Fibroblast of lung (primary cell): Measurements from ENCODE around the gene NT5DC3. TPM values are rescaled to one million over a fixed set of nuclear protein-coding genes. Genes with fewer than 3 reads are reported as not detected.

Experiments used
- DNase-seq, 2 donors: peaks; one replicate each; pipeline versions ENCODE4 v3.0.0 to v3.0.0-alpha.2; 2010; ENCODE audit warnings: low read depth in 2 of 2
- H2AFZ ChIP-seq: 2 replicates; pipeline ENCODE4 v1.5.1; 2012; ENCODE audit warnings: low read length, control low read depth, inconsistent platforms
- H3K27ac ChIP-seq: 2 replicates; pipeline ENCODE4 v1.5.1; 2011; ENCODE audit warnings: low read length, control low read depth; ENCODE audit not compliant: insufficient read depth
- H3K27me3 ChIP-seq: 2 replicates; pipeline ENCODE4 v1.5.1; 2011; ENCODE audit warnings: mild to moderate bottlenecking, low read length; ENCODE audit not compliant: control insufficient read depth, insufficient read depth
- H3K36me3 ChIP-seq: 2 replicates; pipeline ENCODE4 v1.5.1; 2011; ENCODE audit warnings: low read length; ENCODE audit not compliant: control insufficient read depth, insufficient read depth
- H3K4me1 ChIP-seq: 2 replicates; pipeline ENCODE4 v1.5.1; 2011; ENCODE audit warnings: low read length; ENCODE audit not compliant: control insufficient read depth, insufficient read depth; ENCODE audit errors: extremely low read depth
- H3K4me2 ChIP-seq: 2 replicates; pipeline ENCODE4 v1.5.1; 2011; ENCODE audit warnings: low read length, control low read depth; ENCODE audit not compliant: insufficient read depth; ENCODE audit errors: extremely low read depth
- H3K4me3 ChIP-seq, 4 experiments: fragments of 200-600 bp in 1 of 4; sonication (generic) in 1 of 4; replicated peaks in 1 of 4; 2 replicates each; pipeline ENCODE4 v1.5.1; 2011 to 2016; ENCODE audit warnings: low read length in 4 of 4, low read depth in 3 of 4, mild to moderate bottlenecking in 3 of 4, control low read depth in 2 of 4, inconsistent platforms in 1 of 4, mixed read lengths in 1 of 4; ENCODE audit not compliant: insufficient read depth in 1 of 4; ENCODE audit errors: control extremely low read depth in 1 of 4
- H3K79me2 ChIP-seq: 2 replicates; pipeline ENCODE4 v1.5.1; 2012; ENCODE audit warnings: mild to moderate bottlenecking, low read length, inconsistent platforms; ENCODE audit not compliant: control insufficient read depth, insufficient read depth
- H3K9ac ChIP-seq: 2 replicates; pipeline ENCODE4 v1.5.1; 2011; ENCODE audit warnings: mild to moderate bottlenecking, low read length, control low read depth; ENCODE audit not compliant: insufficient read depth
- H3K9me3 ChIP-seq: 2 replicates; pipeline ENCODE4 v1.5.1; 2012; ENCODE audit warnings: low read depth, low read length; ENCODE audit not compliant: control insufficient read depth, insufficient read depth
- H4K20me1 ChIP-seq: 2 replicates; pipeline ENCODE4 v1.5.1; 2011; ENCODE audit warnings: low read length; ENCODE audit not compliant: control insufficient read depth, insufficient read depth; ENCODE audit errors: extremely low read depth
- CTCF ChIP-seq, 2 donors: IDR thresholded peaks in 1 of 2; conservative IDR thresholded peaks in 1 of 2; 1 replicate in 1 of 2; 2 replicates in 1 of 2; pipeline ENCODE4 v1.5.1; 2011 to 2012; ENCODE audit warnings: low read length in 2 of 2, control low read depth in 1 of 2, inconsistent platforms in 1 of 2, low read depth in 1 of 2, mild to moderate bottlenecking in 1 of 2
- EZH2 ChIP-seq: IDR thresholded peaks from 2 replicates; pipeline ENCODE4 v1.5.1; 2012; ENCODE audit warnings: low read length, control low read depth, mild to moderate bottlenecking; ENCODE audit errors: missing control alignments
- polyA plus RNA-seq, 2 donors: library from polyadenylated mRNA; depleted of rRNA in 1 of 2; stranded (reverse) in 1 of 2; unstranded in 1 of 2; fragments of >200 nt; gene quantifications; 2 replicates each; pipeline ENCODE4 v1.2.1, GENCODE V29; 2011 to 2012; ENCODE audit warnings: missing spikeins in 1 of 2
- total RNA-seq: library from RNA; depleted of rRNA; stranded (reverse); fragments of >200 nt; gene quantifications from 2 replicates; pipeline ENCODE4 v1.2.1, GENCODE V29; 2014

NT5DC3 gene
- total and polyA plus RNA-seq, 2 donors (not counting 1 experiment from before 2014, with no cell fraction given) = 4.1 to 10.4 TPM

DNA sequence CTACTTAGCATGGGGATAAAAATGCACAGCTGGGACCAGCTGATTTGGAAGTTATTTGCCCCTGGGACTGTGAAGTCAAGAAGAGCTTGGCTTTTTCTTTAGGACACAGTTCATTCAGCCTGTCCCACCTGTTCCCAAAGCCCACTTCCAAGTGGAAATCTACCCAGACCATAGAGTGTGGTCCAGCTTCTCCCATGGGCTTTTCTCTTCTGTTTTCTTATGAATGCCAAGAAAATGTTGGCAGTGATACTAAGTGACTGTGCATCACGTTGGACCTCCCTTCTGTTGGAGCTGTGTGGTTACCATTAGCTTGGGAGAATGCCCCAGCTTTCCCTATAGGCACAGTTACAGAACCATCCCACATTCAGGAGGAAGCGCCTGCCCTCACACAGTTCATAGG is 89.4 kb downstream of the NT5DC3 start:
- Histone ChIP-seq H4K20me1 (no peaks in the 10 kb centered on the region), H3K79me2 (no peaks in the 10 kb centered on the region), H3K27ac (no peak overlapping the region), H3K9ac (no peak overlapping the region), H3K4me3 (no peak overlapping the region), H2AFZ (no peak overlapping the region), H3K4me1 (no peaks in the 10 kb centered on the region), H3K9me3 (no peaks in the 10 kb centered on the region), H3K36me3 (no peaks in the 10 kb centered on the region), H3K27me3 (no peaks in the 10 kb centered on the region), H3K4me2 (no peak overlapping the region)
- peak in 1 of 2 donors; percentile 14 for DNase-seq
- TF ChIP-seq CTCF (conservative IDR thresholded peaks at IDR 0.05 in 1 of 2, IDR thresholded peaks at IDR 0.05 in 1 of 2; ENCODE audit: low read depth in 1 of 2, low read length in 2 of 2) (no peak), EZH2 (no peak)

DNA sequence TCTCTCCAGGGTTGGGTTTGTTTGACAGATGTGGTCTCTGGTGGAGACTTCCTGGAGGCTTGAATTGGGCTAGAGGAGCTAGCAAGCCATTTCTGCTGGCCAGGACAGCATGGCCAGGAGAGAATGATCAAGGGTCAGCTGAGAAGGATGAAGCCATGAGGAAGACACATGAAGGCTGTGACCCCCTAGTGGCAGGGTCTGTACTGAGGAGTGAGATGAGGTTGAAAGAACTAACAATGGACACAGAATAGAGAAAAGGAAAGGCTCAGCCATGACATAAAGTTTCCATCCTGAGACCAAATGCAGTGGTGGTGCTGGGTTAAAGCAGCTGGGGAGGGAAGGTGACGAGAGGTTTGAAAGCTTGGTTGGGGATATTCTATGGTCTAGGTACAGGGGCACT is 89.9 kb downstream of the NT5DC3 start:
- no peaks in the 10 kb centered on the region for H3K79me2 ChIP-seq

DNA sequence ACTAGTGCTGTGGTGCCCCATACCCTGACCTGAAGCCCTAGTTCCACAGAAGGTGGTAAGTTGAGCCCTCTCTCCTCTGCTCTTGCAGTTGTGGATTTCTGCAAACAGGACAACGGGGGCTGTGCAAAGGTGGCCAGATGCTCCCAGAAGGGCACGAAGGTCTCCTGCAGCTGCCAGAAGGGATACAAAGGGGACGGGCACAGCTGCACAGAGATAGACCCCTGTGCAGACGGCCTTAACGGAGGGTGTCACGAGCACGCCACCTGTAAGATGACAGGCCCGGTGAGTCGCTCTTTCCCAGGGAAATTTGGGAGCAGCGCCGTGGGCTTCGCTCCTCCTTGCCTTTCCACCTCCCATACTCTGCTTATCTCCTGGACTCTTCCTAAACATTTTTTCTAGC is 92.2 kb downstream of the NT5DC3 start:
- H3K36me3 ChIP-seq = no peaks in the 10 kb centered on the region
- no peak for TF ChIP-seq CTCF (conservative IDR thresholded peaks at IDR 0.05 in 1 of 2, IDR thresholded peaks at IDR 0.05 in 1 of 2; ENCODE audit: low read depth in 1 of 2, low read length in 2 of 2)
- TF ChIP-seq EZH2 = no peak
- H3K9me3 ChIP-seq = no peaks in the 10 kb centered on the region
- DNase-seq = no peak
- no peaks in the 10 kb centered on the region for H3K4me1 ChIP-seq
- no peaks in the 10 kb centered on the region for H3K79me2 ChIP-seq
- H4K20me1 ChIP-seq = no peaks in the 10 kb centered on the region
- H3K4me2 ChIP-seq = no peak overlapping the region
- no peaks in the 10 kb centered on the region for H3K27me3 ChIP-seq
- no peak overlapping the region for H3K9ac ChIP-seq
- no peak overlapping the region for H3K4me3 ChIP-seq
- H3K27ac ChIP-seq = no peak overlapping the region
- H2AFZ ChIP-seq = no peak overlapping the region

More for the DNA sequence above, 89.9 kb downstream of the NT5DC3 start:
- Histone ChIP-seq H2AFZ (no peak overlapping the region), H3K9ac (no peak overlapping the region), H3K4me3 (no peak overlapping the region), H3K4me2 (no peak overlapping the region), H3K27ac (no peak overlapping the region), H3K36me3 (no peaks in the 10 kb centered on the region), H3K4me1 (no peaks in the 10 kb centered on the region), H4K20me1 (no peaks in the 10 kb centered on the region), H3K27me3 (no peaks in the 10 kb centered on the region), H3K9me3 (no peaks in the 10 kb centered on the region)
- TF ChIP-seq EZH2 (no peak), CTCF (conservative IDR thresholded peaks at IDR 0.05 in 1 of 2, IDR thresholded peaks at IDR 0.05 in 1 of 2; ENCODE audit: low read depth in 1 of 2, low read length in 2 of 2) (no peak)
- no peak for DNase-seq
